ENCODE measurements around the gene AATK. TPM values are rescaled to one million over a fixed set of nuclear protein-coding genes. Genes with fewer than 3 reads are reported as not detected.

AATK gene
- total and polyA plus RNA-seq, 2 of the 13 experiments (the other 11 are each of a cell fraction or from before 2014, with no cell fraction given): 2.9 to 8.4 TPM

DNA sequence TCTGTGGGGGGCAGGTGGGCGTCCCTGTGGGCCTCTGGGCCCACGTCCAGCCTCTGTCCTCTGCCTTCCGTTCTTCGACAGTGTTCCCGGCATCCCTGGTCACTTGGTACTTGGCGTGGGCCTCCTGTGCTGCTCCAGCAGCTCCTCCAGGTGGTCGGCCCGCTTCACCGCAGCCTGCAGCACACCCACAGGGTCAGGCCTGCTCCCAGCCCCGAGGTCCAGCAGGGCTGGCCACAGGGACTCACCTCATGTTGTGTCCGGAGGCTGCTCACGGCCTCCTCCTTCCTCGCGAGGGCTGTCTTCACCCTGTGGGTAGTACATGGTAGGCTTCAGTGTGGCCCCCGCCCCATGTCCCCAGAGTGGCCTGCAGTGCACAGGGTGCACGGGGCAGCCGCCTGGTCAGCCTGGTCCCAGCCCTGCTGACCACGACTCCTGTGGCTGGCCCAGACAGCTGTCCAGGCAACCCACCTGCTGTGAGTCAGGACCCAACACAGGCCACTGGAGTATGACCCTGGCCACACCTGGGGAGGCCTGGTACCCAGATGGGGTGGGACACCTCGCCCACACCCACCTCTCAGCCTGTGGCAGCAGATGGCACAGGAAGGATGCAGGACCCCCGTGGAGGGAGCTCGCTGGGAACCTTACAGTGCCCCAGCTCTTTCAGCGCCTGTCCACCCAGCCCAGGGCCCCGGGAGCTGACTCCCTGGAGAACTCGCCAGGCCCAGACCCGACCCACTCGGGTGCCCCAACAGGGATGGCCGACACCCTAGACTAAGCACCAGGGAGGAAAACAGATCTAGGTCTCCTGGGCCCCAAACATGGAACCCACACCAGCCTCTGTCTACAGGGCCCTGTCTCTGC is 23.9 kb upstream of the AATK start (continued):
- TF ChIP-seq, protein P1, sequence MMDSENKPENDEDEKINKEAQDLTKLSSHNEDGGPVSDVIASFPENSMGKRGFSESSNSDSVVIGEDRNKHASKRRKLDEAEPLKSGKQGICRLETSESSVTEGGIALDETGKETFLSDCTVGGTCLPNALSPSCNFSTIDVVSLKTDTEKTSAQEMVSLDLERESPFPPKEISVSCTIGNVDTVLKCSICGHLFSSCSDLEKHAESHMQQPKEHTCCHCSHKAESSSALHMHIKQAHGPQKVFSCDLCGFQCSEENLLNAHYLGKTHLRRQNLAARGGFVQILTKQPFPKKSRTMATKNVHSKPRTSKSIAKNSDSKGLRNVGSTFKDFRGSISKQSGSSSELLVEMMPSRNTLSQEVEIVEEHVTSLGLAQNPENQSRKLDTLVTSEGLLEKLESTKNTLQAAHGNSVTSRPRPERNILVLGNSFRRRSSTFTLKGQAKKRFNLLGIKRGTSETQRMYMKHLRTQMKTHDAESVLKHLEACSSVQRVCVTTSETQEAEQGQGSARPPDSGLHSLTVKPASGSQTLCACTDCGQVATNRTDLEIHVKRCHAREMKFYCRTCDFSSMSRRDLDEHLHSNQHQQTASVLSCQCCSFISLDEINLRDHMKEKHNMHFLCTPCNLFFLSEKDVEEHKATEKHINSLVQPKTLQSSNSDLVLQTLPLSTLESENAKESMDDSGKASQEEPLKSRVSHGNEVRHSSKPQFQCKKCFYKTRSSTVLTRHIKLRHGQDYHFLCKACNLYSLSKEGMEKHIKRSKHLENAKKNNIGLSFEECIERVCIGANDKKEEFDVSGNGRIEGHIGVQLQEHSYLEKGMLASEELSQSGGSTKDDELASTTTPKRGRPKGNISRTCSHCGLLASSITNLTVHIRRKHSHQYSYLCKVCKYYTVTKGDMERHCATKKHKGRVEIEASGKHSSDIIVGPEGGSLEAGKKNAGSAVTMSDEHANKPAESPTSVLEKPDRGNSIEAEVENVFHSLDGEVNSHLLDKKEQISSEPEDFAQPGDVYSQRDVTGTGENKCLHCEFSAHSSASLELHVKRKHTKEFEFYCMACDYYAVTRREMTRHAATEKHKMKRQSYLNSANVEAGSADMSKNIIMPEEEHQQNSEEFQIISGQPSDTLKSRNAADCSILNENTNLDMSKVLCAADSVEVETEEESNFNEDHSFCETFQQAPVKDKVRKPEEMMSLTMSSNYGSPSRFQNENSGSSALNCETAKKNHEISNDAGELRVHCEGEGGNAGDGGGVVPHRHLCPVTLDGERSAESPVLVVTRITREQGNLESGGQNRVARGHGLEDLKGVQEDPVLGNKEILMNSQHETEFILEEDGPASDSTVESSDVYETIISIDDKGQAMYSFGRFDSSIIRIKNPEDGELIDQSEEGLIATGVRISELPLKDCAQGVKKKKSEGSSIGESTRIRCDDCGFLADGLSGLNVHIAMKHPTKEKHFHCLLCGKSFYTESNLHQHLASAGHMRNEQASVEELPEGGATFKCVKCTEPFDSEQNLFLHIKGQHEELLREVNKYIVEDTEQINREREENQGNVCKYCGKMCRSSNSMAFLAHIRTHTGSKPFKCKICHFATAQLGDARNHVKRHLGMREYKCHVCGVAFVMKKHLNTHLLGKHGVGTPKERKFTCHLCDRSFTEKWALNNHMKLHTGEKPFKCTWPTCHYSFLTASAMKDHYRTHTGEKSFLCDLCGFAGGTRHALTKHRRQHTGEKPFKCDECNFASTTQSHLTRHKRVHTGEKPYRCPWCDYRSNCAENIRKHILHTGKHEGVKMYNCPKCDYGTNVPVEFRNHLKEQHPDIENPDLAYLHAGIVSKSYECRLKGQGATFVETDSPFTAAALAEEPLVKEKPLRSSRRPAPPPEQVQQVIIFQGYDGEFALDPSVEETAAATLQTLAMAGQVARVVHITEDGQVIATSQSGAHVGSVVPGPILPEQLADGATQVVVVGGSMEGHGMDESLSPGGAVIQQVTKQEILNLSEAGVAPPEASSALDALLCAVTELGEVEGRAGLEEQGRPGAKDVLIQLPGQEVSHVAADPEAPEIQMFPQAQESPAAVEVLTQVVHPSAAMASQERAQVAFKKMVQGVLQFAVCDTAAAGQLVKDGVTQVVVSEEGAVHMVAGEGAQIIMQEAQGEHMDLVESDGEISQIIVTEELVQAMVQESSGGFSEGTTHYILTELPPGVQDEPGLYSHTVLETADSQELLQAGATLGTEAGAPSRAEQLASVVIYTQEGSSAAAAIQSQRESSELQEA (CRISPR knock-in tag; IDR thresholded peaks at IDR 0.05; ENCODE audit: not compliant biosample characterization): peak; percentile 41
- TF ChIP-seq NR2F6 (IDR thresholded peaks at IDR 0.05) (no peak), NR2F6 (CRISPR knock-in tag; IDR thresholded peaks at IDR 0.05) (0 out of 2 replicates have a peak, but pooled peaks have one; percentile 13), CTCF (CRISPR knock-in tag; IDR thresholded peaks at IDR 0.05) (peak; percentile 86)

Measured in HepG2 (cell line).